G401.6 (cell line): ENCODE measurements around the gene TJP3.
A peak's percentile ranks its signal among the peaks of the same experiment; 100 is the strongest.

ENCODE experiments used
- FAIRE-seq: peaks from 2 replicates; lab custom pipeline; 2012; peaks lifted over from hg19 to GRCh38; lab: Jason Lieb, UNC

Gene TJP3

GRCh38 chr19:3768015-3768747 is 60.0 kb downstream of the TJP3 start:
- no peak for FAIRE-seq

DNA sequence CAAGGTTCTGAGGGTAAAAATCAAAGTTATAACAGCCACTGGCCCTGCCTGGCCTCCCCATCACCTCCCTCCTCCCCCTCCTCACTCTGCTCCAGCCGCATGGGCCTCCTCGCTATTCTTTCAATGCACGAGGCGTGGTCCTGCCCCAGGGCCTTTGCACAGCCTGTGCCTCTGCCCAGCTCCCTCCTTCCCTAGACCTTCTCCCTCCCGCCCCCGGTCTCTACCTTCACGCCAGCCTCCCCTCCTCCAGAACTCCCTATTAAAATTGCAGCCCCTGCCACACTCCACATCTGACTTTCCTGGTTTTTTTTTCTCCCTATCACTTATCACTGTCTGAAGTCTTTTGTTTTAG is 60.5 kb downstream of the TJP3 start:
- FAIRE-seq: no peak

- no peak for FAIRE-seq
Measured at GRCh38 chr19:3769494-3769893, 61.3 kb downstream of the TJP3 start.

GRCh38 chr19:3770136-3770999 is 62.2 kb downstream of the TJP3 start:
- no peak for FAIRE-seq

DNA sequence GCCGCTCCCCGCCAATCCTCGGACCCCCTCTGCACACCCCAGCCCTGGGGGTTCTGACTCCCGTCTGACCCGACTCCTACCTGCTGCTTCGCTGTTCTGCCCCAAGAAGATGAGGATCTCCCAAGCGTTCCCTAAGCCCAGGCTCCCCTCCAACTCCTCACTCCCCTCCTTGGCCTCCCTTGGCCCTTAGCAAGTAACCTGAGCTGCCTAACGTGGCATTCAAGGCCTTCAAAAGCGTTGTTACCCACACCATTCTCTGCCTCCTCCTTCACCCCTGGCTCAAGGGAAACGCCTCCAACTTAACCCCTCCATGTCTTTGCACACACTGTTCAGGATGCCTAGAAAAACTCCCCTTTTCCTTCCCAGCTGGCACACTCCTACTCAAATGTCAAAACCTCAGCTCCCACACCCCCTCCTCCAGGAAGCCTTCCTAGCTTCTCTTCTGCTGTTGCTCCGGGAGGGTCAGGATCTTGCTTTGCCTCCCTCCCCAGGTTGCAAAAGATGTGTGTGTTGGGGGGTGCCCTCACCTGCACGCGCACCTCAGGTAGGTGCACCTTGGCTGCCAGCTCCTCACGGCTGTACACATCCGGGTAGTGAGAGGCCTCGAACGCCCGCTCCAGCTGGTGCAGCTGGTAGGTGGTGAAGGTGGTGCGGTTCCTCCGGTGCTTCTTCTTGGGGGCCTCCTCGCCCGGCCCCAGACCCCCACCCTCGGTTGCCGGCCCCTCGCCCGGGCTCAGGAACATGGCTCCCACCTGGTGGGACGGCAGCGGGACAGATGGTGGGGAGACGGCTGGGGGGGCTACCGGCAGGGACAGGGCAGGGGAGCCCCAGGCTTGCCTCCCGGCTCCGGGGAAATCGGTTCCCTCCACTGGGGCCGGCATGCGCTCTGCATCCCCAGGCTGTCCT is 63.1 kb downstream of the TJP3 start:
- FAIRE-seq: peak; percentile 65

DNA sequence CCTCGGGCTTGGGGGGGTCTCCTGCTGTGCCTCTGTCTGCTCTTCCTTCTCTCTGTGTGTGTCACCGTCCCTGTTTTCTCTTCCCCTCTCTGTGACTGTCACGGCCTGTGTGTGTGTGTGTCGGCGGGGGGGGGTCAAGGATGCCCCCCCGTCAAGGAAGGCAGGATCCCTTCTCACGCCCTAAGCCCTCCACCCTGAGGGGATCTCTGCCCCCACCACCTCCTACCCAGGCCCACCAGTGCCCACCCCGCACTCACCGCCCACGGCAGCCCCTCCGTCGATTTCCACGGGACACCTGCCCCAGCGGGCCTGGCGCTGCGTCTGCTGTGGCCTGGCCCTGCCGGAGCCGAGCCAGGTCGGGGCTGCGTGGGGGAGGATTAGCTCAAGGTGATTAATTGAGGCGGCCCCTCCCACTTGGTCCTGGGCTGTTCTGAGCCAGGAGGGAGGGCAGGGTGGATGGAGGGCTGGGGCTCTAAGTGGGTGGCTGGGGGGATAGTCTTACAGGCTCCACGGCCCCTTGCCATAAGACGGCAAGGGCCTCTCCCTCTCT is 63.8 kb downstream of the TJP3 start, which contains the start of gene RAX2:
TSS of gene RAX2 (minus strand) at position 323 of the 550 bp plus-strand sequence. CDS start 486 bp downstream, outside the sequence.
- no peak for FAIRE-seq

- no peak for FAIRE-seq
Measured at GRCh38 chr19:3773814-3774515, 65.8 kb downstream of the TJP3 start.

DNA sequence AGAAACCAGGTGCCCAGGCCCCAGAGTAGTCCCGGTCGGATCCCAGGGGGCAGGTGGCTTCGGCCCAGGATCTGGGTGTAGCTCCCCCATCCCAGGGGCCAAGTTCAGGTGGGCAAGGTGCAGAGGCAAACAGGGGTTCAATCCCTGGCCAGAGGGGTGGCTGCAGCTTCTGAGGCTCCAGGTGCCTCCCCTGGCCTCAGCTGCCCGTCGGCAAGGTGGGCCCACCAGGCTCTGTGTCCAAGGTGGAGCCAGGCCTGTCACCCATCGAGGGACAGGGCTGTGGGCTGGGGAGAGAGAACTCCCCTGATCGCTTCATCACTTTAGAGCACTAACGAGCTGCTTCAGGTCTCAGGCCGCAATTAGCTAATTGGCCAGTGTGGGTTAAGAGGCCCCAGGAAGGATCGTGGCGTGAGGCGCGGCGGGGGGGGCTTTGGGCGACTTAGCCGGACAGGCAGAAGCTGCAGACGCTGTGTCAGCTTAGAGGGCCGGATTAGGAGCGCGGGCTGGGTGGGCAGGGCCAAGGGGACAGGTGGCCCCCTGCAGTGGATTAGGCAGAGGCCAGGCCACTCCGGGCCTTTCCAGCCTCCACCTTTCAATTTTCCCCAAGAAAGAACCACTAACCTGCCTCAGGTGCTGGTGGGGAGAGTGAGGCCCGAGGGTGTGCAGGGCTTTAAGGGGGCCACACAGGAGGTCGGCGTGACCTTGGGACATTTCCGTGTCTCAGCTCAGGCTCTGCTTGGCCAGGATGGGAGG is 66.6 kb downstream of the TJP3 start:
- FAIRE-seq: no peak

DNA sequence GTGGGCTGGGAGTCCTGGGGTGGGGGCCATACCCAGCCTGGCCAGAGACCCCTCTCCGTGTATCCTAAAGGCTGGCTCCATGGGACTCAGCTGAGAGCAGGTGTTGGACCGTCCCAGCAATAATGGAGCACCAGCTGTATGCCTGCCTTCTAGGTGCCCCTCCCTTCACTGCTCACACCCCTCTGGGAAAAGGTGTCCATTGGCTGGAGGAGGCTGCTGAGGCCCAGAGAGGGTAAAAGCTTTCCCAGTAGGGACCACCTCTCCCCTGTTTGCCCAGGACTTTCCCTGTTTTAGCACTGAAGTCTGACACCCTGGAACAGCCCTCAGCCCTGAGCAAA is 67.2 kb downstream of the TJP3 start:
- no peak for FAIRE-seq

GRCh38 chr19:3775831-3776230 is 67.6 kb downstream of the TJP3 start:
- FAIRE-seq: no peak

GRCh38 chr19:3776479-3777040 is 68.4 kb downstream of the TJP3 start:
- no peak for FAIRE-seq

DNA sequence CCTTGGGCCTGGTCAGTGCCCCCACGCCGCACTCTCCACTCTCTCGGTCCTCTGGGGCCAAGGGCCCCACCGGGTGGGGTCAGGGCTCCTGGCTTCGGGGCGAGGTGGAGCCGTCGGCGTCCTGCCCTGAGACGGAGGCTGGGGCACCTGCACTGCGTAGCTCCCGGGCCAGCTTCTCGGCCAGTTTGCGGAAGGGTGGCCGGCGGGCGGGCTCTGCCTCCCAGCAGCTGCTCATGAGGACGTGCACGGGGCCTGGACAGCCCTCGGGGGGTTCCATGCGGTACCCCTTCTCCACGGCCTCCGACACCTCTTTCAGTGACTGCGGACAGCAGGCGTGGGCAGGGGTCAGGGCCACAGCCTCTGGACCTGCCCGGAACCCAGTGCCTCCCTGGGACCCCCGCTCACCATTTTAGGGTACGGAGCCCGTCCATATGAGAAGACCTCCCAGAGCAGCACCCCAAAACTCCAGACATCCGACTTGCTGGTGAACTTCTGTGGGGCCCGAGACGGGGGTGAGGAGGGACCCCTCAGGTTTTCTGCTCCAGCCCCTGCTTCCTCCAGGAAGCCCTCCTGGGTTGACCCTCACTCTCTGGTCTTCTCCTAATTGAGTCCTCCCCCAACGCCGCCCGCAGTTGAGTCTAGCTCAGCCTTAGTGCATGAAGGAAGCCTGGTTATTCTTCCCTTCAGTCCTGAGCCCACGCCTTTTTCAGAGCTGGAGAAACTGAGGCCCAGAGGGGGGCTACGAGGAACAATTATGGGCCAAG is 70.1 kb downstream of the TJP3 start:
- no peak for FAIRE-seq

DNA sequence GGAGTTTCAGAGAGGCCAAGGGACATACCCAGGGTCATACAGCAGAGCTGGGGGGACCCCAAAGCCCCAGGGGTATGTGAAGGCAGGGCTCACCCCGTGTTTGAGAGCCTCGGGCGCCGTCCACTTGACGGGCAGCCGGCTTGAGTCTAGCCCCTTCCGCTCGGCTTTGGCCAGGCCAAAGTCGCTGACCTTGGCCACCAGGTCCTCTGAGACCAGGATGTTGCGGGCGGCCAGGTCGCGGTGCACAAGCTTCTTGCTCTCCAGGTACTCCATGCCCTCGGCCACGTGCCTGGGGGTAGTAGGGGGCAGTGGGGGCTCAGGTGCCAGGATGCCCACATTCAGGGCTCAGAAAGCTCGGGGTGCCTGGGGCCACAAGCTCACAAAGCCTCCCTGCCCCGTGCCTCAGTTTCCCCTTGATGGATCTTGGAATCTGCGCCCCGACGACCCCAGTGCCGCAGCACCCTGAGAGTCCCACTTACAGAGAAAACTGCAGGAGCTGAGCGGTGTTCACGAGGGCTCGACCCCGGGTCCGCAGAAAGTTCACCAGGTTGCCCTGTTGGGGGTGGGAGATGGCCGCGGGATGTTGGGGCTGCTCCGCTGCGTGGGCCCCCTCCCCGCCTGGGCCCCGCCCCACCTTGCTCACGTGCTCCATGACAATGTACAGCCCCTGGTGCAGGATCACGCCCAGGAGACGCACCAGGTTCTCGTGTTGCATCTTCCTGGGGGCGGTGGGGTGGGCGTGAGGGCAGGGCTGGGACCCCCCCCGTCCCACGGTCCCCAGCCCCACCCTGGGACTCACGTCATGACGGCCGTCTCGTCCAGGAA is 70.9 kb downstream of the TJP3 start:
- no peak for FAIRE-seq

GRCh38 chr19:3780786-3781304 is 72.7 kb downstream of the TJP3 start:
- no peak for FAIRE-seq

GRCh38 chr19:3781603-3782002 is 73.4 kb downstream of the TJP3 start:
- FAIRE-seq: no peak

DNA sequence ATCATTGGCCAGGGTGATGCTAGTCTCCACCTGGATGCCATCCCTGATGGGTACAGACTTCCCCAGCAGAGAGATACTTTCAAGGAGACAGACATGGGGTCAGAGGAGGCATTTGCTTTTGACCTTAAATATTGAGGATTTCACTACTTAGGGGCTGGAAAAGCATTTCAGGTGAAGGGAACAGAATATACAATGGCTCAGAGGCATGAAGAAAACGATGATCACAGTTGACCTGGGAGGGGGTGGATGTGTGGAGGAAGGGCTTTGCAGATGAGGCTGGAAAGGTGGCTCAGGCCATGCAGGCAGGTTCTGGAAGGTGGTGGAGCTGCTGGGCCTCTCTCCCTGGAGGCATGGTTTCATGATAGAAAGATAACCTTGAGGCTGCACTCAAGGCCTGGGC is 74.1 kb downstream of the TJP3 start:
- no peak for FAIRE-seq

- no peak for FAIRE-seq
Measured at GRCh38 chr19:3782903-3783302, 74.7 kb downstream of the TJP3 start.

GRCh38 chr19:3783660-3784584 is 75.7 kb downstream of the TJP3 start:
- no peak for FAIRE-seq
